ENCODE results near the gene NDRG3.
"Not testable (repeated sequence)": the region's sequence is repeated elsewhere in the genome, so short reads cannot be mapped to it uniquely, and the experiment has no call there.

The NDRG3 gene

DNA sequence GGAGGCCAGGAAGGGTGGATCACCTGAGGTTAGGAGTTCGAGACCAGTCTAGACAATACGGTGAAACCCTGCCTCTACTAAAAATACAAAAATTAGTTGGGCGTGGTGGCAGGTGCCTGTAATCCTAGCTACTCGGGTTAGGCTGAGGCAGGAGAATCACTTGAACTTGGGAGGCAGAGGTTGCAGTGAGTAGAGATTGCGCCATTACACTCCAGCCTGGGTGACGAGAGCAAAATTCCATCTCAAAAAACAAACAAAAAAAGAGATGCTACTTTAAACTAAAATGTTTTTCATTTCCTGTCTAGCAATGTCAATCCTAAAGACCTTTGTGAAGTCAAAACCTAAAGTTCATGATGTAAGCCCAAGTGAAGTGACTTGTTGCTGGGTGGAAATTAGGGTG, 14.8 kb upstream of the NDRG3 start:
- DNase-seq = no peak

DNA sequence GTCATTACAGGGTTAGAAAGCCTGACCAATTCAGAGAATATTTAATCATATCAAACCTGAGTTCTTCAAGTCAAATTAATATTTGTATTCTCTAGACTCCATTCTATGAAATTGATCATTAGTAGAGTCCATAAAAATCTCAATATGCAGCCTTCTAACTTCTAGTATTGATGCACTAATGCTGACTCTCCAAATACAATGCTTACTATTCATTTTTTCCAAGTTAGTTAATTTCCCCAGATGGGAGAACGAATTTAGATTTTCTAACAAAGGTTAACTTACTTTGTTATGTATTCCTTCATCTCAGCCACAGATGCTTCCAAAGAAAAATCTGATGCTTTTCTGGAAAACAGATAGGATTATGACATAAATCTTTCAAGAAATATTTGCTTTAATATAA, 12.4 kb upstream of the NDRG3 start:
- DNase-seq = no peak

DNA sequence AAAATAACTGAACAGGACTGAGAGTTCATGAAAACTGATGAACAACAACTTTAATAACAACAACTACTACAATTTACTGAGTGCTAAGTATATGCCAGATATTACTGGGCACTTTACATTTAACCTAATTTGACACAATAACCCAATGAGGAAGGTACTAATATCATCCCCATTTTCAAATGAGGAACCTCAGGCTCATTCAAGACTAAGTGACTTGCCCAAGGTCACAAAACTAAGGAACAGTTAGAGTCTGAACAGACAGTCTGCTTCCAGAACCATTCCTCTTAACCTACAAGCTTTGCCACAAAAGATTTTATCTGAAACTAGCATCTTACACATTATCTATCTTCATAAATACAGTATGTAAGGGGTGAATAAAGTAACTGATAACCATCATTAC, 10.6 kb upstream of the NDRG3 start:
- no peak for DNase-seq

DNA sequence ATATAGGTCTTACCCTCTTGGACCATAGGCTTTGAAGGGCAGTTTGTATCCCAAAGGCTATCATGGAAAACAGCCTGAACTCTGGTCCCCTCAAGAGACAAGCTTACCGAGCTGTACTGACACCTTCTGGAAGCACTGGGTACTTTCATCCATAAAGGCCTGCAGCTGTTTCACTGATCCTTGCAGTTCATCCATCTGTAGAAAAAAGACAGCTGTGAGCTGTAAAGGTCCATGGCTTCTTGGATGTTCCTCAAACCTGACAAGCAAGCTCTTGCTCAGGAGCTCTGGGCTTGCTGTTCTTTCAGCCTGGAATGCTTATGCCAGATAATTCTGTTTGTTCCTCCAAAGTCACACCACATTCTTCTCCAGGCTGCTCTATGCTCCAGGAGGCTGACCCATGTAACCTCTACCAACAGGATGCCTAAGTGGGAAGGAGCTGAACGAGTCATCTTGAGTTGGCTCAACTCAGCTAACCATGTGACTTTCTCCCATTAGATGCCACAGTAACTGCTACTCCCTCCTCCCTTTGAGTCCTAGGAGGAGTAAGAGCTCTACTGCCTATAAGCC, 8.8 kb upstream of the NDRG3 start:
- peak; percentile 60 for DNase-seq

DNA sequence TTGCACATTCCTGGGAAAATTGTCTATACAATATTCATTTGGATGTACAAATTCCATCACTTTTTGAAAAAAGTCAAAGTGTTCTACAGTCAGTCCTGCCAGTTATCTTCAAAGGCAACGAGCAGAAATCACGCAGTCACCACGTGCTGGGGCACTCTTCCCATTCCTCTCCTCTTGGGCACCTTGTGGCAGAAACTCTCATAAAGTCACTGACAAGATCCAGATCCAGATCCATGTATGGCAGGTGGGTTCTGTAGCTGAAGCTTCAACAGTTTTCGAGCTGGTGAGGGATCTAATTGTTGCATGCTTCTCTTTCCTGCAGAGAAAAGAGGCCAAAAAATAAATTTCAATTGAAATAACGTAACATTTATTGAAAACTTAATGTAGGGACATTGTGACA, 6.7 kb upstream of the NDRG3 start:
- DNase-seq = no peak

DNA sequence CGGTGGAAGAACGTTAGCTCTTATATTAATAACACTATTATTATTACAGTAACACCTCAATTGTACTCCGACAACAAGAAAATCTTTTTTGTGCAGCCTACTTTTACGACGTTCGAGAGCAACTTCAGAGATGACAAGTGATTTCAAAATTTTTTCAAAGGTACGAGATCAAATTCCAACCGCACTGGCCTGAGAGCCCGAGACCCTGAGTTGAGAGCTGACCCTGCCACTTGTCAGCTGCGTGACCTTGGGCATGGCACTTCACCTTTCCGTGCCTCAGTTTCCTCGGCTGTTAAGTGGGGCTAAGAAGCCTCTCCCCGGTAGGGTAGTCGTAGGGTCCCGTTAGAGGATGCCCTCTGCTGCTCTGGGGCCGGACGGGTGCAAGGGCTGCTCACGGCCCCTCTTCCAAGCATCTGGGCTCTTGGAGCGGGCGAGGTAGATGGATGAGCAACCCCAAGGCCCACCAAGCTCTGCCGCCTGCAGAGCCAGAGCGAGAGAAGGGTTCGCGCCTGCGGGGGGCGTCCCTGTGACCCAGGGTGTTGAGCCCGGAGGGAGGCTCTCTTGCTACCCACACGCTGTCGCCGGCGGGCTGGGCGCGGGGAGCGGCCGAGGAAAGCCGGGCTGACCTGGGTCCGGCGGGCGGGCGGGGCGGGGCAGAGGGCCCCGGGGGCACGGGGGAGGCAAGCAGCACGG, 510 bp downstream of the NDRG3 start:
- DNase-seq = no peak

DNA sequence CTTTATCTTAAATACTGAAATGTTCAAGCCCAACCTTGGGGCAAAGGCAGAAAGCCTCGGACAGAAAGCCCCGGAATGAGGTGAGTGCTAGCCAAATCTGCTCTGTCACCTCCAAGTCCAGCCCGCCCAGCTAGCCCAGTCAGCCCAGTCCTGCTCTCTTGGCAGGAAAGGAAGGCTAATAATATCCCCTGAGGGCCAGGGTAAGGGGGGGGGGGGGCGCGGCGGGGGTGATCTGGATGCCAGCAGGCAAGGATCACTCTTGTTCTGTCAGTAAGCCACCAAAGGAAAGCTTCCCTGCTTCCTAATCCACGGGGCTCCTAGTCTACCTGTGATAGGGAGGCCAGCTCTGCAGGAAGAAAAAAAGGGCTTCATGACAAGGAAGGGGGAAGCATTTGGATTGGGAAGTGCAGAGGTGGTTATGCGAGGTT, 1.1 kb downstream of the NDRG3 start:
- peak; percentile 41 for DNase-seq

DNA sequence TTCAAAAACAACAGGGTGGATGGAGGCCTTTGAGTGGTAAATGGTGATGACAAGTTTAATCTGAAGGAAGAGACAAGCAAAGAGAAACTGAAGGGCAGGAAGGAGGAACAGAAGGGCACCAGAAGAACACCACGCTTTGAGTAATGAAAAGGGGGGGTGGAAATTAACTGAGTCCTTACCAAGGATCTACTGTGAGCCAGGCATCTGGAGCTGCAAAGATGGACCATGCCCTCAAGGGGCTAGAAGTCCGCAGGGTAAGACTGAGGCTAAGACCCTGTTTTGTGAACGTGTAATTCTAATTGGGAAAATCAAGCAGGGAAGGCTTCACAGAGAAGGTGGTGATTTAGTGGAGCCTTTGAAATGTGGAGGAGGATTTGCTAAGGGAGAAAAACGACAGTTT, 1.6 kb downstream of the NDRG3 start:
- no peak for DNase-seq

DNA sequence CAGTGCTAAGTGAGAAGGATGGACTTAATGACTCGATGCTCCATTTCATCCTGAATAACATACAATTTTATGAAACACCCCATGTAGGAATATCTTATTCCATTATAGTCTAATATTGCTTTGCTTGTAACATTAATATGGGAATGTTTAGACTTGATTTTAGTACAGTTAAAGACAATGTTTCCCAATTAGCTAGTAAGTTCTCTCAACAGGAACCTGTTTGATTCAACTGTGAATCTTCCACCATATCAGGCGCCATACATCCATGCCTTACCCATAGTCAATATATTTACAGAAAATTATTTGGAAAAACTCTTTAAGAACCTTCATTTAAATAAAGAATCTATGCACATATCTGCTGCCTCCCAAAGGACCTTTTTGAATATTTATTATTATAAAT, 3.3 kb downstream of the NDRG3 start:
- no peak for DNase-seq

DNA sequence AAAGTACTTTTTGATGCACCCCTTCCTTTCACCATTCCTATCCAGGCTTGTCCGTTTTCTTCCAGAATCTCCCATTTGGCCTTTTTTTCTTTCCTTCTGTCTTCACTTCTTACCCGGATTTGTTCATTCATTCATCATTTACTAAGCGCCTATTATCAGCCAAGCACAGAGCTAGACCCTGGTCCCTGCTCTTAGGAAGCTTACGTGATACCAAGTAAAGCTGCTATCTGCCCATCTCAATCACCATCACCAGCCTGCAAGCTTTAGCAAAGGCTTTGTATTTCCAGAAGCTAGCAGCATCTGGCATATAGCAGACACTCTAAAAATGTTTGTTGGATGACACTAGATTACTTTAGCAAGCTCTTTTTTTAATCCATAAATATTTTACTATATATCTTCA, 4.8 kb downstream of the NDRG3 start:
- DNase-seq = no peak

DNA sequence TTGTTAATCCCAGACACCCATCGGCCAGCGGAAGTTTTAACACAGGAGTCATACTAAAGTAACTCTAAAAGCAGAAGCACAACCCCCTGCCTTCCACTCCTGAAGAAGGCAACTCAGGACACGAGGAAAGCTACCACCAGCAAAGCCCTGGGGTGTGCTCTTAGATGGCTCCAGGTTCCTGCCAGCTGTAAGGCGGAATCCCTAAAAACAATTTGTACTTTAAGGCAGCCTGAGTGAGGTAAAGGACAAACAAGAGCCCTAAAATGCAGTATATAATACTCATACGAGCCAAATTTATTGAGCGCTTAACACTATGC, 8.7 kb downstream of the NDRG3 start:
- DNase-seq = no peak

DNA sequence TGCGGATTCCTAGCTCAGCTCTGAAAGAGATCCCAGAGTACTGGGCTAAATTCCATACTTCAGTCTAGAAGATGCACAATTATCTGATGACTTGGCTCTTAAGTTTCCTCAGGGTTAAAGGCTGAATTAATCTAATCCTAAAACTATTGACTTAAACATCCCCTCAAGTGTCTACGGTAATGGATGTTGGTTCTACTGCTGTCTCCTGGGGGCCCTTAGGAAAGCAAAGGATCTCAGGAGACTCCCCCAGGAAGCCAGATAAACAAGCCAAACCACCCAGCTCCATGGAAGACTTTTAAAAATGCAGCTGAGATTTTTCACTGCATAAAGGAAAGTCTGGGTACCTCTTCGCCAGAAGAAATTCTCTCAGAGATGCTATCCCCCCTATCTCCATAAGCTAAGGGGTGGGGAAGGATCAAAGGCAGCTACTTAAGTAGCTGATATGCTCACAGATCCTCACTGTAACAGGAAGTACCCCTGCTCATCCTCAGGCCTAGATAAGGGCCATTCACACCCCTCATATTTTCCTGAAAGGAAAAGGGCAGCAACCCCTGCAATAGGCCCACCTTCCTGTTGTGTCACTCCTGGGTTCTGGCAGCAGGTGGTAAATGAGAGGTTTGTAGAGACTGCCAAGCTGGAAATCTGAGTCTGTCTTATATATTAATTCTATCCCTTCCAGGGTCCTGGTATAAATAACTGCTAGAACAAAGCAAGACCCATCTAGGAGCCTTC, 9.3 kb downstream of the NDRG3 start:
- DNase-seq = no peak

DNA sequence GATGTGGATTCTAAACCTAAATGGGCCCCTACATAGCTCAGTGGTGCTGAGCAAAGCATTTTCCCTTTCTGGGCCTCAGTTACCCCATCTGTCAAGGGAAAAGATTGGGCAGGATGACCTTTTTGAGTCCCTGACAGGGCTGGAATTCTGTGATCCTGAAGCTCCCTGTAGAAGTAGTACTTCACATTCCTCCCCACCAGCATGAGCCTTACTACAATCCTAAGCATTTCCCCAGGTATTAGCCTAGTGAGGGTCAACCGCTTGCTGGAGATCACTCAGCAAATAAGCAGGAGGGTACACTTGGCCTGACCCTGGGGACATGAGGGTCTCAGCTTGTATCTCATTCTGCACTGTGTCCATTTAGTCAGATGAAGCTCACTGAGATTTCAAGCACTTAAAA, 13.4 kb downstream of the NDRG3 start:
- no peak for DNase-seq

DNA sequence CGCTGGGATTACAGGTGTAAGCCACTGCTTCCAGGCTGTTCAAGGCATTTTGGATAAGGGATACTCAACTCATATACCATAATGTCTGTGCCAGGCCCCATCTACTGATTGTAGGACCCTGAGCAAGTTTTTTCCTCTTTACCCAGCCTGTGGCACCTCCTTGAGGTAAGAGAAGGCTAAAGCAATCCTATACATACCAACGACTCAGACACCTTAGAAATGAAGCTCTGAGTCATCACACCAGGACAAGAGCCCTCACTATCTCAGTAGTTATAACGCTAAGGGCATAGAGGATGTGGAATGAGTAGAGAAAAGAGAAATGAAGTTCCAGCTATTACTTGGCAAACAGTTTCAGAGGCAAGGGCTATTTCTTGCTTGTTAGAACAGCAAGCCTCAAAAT, 16.9 kb downstream of the NDRG3 start:
- no peak for DNase-seq

DNA sequence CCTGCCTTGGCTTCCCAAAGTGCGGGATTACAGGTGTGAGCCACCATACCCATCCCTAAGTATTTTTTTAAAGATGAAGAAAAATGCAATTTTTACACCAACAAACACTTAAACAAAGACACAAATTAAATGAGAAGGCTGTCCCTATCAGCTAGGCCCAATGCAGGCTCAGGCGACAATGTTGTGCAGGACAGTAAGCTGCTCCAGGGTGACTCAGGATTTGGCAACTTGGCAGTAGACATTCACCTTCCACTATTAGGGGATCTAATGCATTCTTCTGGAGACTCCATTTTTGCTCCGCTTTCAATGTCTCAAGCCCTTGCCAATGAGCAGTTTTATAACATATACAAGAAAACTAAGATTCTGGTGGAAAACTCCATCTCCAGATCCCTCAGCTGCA, 19.7 kb downstream of the NDRG3 start:
- no peak for DNase-seq

DNA sequence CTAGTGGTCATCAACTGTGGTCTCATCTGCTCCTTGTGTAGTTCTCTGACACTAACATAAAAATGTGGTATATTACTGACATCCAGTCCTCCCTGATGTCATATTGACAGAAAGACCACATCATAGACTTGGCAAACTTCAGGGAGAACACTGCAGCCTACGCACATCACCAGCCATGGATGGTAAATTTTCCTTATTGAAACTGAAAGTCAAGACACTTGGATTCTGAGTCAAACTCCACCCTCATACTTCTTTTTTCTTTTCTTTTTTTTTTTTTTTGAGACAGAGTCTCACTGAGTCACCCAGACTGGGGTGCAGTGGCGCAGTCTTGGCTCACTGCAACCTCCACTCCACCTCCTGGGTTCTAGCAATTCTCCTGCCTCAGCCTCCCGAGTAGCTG, 25.4 kb downstream of the NDRG3 start:
- DNase-seq = no peak

DNA sequence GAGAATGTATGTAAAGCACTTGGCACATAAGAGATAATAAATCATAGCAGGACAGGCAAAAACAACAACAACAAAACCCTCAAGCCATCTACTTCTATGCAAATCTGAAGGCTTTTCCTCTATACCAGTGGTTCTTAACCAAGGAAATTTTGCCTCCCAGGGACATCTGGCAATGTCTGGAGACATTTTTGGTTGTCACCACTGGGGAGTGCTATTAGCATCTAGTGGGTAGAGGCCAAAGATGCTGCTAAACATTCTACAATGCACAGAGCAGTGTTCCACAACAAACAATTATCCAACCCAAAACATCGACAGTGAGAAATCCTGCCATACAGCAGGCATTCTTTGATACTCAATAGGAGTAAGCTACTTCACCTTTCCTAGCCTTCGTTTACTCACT, 28.2 kb downstream of the NDRG3 start:
- no peak for DNase-seq

DNA sequence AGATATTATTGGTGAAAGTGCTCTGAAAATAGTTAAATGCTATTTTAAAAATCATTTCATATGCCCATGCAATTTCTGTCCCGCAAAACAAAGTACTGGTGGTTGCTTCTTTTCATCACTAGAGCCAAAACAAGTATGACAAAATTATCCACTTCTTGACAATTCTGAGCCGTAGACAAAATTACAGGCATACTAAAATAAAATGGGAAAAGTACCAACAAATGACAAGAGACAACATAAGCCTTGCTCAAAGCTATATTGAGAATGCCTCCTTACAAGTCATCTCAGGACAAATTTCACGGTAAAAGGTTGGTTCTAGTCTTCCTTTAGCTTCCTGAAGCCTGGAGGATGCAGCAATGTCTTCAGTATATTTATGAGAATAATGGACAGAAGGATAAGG, 28.9 kb downstream of the NDRG3 start:
- no peak for DNase-seq

DNA sequence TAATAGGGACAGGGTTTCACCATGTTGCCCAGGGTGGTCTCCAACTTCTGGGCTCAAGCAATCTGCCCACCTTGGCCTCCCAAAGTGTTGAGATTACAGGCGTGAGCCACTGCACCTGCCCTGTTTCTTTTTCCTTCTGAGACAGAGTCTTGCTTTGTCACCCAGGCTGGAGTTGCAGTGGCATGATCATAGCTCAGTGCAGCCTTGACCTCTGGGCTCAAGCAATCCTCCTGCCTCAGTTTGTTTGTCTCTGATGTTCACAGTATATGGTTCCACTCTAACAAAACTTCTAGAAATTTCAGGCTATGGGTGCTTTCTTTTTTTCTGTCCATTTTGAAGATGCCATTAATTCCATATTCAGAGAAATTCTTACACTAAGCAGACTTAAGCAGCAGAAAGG, 33.1 kb downstream of the NDRG3 start:
- no peak for DNase-seq

DNA sequence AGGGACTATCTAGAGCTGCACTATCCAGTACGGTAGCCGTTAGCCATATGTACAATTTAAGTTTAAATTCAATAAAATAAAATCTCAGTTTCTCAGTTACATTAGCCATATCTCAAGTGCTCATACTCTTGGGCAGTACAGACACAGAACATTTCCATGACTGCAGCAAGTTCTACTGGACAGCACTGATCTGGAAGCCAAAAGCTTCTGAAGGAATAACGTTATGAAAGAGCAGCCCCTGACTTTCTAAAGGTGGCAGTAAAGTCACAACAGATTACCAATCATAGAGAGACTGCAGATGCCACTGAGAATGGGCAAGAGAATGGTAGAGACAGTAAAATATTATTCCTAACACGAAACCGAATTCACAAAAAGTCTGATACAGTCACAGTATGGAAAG, 36.8 kb downstream of the NDRG3 start:
- no peak for DNase-seq

DNA sequence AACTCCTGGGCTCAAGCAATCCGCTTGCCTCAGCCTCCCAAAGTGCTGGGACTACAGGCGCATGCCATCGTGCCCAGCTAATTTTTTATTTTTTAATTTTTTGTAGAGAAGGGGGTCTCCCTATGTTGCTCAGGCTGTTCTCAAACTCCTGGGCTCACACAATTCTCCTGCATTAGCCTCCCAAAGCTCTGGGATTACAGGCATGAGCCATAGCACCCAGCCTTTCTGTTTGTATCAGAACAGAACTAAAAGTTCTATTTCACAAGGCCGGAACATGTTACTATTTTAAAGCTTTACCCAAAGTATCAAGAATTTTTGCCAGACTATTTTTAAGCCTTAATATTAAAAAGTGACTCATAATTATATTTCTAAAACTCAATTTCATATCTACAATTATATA, 42.4 kb downstream of the NDRG3 start:
- no peak for DNase-seq

DNA sequence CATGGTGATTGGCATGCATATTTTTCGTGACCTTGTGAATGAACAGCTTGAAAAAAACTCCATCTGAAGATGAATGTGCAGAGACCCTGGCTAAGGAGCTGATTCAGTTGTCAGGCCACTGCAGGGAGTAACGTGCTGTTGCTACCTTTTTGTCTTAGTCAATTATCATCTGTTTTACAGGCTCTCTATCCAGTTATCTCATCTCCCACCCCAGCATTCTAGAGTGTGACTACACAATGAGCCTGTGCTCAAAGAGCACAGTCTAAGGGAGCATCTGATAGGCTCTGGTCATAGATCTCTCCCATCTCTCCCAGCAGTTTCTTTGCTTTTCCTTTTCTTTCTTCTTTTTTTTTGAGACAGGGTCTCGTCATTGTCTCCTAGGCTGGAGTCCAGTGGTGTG, 45.5 kb downstream of the NDRG3 start:
- DNase-seq = no peak

DNA sequence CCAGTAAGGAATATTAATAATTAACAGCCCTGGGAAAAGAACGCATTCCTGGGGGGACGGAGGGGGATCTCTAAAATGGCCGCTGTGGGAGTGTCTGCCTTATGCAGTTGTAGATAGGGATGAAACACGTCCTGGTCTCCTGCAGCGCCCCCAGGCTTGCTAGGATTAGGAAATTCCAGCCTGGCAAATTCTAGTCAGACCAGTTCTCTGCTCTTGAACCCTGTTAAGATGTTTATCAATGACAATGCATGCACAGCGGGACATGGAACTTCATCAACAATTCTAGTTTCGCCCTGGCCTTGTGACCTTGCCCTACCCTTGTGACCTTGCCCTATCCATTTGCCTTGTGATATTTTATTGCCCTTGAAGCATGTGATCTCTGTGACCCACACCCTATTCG, 50.4 kb downstream of the NDRG3 start:
- DNase-seq = not testable (repeated sequence)

DNA sequence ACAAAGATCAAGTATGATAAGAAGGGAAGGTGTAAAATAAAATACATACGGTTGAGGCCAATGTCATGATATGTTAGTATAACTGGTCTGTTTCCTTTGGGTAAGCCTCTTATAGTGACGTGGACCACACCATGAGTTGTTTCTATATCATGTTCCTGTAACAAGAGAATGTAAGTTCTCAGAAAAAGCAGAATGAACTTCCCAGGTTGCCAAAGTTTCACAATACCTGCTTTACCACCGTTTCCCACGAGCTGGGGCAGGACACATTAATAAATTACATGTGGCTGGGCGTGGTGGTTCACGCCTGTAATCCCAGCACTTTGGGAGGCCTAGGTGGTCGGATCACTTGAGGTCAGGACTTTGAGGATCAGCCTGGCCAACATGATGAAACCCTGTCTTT, 57.3 kb downstream of the NDRG3 start:
- DNase-seq = no peak

DNA sequence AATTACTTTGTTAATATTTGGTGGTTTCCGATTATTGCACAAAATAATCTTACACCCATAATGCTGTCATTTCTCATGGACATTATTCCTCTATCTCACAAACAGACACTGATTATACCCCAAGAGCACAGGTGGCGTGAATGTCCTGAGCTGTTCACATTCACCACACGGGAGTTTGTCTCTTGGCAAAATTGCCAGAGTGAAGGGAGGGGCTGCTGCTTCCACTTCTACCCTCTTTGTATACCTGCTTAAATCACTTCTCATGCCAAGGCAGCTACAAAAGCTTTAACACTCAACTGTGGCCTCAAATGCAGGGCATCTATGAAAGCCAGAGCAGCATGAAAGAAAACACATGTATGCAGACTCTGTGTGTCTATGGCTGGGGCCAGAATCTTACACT, 58.0 kb downstream of the NDRG3 start:
- no peak for DNase-seq

Measured in fibroblast of skin of scalp (primary cell).